Testis (tissue), 2 donors: Measurements from ENCODE around the gene LRRC27.

ENCODE experiments used
- POLR2A ChIP-seq: fragments of 450-650 bp; IDR thresholded peaks from one replicate; pipeline ENCODE4 v1.6.1; 2017; ENCODE audit warnings: antibody characterized with exemption, mild to moderate bottlenecking, moderate library complexity
- TF ChIP-seq, protein P1 (sequence below), 3 experiments: fragments of 450-650 bp in 2 of 3; fragments of 200-600 bp in 1 of 3; sonication (generic) in 1 of 3; IDR thresholded peaks; one replicate each; pipeline ENCODE4 v1.5.1; 2016 to 2019; ENCODE audit warnings: antibody characterized with exemption in 3 of 3, mild to moderate bottlenecking in 2 of 3, moderate library complexity in 1 of 3

DNA sequence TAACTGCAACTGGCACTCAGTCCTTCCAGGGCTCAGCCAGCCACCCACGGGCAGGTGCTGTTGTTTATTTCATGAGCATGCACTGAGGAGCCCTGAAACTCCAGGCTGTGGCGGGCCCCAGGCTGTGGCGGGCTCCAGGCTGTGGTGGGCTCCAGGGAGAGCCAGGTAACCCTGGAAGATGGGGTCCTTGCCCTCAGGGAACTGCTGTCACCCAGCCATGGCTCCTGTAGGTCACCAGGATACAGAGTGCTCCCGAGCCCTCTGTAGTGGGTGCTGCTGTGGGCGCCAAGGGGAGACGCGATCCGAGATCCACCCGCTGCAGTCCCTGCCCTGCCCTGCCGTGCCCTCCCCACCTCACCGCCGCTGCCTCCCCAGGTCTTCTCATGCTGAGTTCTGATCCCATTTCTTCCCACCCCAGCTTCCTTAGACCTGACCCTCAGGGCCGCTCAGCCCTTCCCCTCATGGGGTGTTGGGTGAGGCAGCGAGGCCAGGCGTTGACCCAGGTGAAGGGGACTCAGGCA lies 29.6 kb downstream of the LRRC27 start:
- TF ChIP-seq, protein P1, sequence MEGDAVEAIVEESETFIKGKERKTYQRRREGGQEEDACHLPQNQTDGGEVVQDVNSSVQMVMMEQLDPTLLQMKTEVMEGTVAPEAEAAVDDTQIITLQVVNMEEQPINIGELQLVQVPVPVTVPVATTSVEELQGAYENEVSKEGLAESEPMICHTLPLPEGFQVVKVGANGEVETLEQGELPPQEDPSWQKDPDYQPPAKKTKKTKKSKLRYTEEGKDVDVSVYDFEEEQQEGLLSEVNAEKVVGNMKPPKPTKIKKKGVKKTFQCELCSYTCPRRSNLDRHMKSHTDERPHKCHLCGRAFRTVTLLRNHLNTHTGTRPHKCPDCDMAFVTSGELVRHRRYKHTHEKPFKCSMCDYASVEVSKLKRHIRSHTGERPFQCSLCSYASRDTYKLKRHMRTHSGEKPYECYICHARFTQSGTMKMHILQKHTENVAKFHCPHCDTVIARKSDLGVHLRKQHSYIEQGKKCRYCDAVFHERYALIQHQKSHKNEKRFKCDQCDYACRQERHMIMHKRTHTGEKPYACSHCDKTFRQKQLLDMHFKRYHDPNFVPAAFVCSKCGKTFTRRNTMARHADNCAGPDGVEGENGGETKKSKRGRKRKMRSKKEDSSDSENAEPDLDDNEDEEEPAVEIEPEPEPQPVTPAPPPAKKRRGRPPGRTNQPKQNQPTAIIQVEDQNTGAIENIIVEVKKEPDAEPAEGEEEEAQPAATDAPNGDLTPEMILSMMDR (IDR thresholded peaks at IDR 0.05), result no peak
- no peak for TF ChIP-seq POLR2A
